Activated CD4-positive, alpha-beta T cell treated with anti-CD3 and anti-CD28 coated beads, Interleukin-2, amount 10 ng/mL, durations not matched to agents 7 days and 5 days (primary cell): ENCODE measurements around the gene HS6ST3. TPM values are rescaled to one million over a fixed set of nuclear protein-coding genes. Genes with fewer than 3 reads are reported as not detected.

Experiments
- CTCF ChIA-PET: fragments of 350-600 bp; sonication (Branson Sonifier 250); formaldehyde crosslinking; loops from one replicate; lab custom pipeline; 2021; ENCODE audit warnings: antibody characterized with exemption; lab: Charles Lee
- POLR2A ChIA-PET: fragments of 350-600 bp; sonication (Branson Sonifier 250); formaldehyde crosslinking; loops from one replicate; lab custom pipeline; 2021; ENCODE audit warnings: antibody characterized with exemption; lab: Charles Lee
- DNase-seq: peaks from one replicate; pipeline ENCODE4 v3.0.0-alpha.2; 2020
- H3K27ac Mint-ChIP-seq: one replicate; pipeline ENCODE4 v1.8.0; 2021; ENCODE audit warnings: mild to moderate bottlenecking, moderate library complexity, mixed read lengths
- H3K27me3 Mint-ChIP-seq: one replicate; pipeline ENCODE4 v1.8.0; 2021; ENCODE audit warnings: mixed read lengths
- H3K36me3 Mint-ChIP-seq: one replicate; pipeline ENCODE4 v1.8.0; 2021; ENCODE audit warnings: low read depth, mixed read lengths
- H3K4me1 Mint-ChIP-seq: one replicate; pipeline ENCODE4 v1.8.0; 2021; ENCODE audit warnings: mixed read lengths
- H3K4me3 Mint-ChIP-seq: one replicate; pipeline ENCODE4 v1.8.0; 2021; ENCODE audit warnings: mild to moderate bottlenecking, moderate library complexity, mixed read lengths
- H3K9me3 Mint-ChIP-seq: one replicate; pipeline ENCODE4 v1.8.0; 2021; ENCODE audit warnings: mixed read lengths
- total RNA-seq, 2 experiments: library from RNA; stranded (reverse); gene quantifications; one replicate each; pipeline ENCODE4 v1.2.3, GENCODE V29; 2021

The HS6ST3 gene
- total RNA-seq, 2 experiments from 2014 or later, result not detected

DNA sequence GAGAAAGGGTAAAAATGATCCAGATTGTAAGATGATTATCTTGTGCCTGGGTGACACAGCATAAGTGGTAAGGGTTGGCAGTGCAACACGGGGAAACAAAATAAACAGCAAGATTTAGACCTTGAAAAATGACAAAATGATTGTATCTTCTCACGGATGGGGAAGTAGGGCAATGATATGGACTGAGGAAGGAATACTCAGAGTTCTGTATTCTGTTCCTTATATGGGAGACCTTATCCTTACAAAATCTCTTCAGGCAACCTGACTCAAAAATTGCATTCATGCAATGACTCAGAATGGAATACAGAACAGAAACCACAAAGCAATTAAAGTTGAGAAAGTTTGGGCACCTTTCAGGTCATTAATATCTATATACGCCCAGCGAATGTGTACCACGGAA lies 149.0 kb downstream of the HS6ST3 start:
- POLR2A ChIA-PET, result no interaction called here
- H3K27ac Mint-ChIP-seq, result no peak overlapping the region
- no peaks in the 10 kb centered on the region for H3K9me3 Mint-ChIP-seq
- no peak overlapping the region for H3K4me3 Mint-ChIP-seq
- no peaks in the 10 kb centered on the region for H3K4me1 Mint-ChIP-seq
- H3K36me3 Mint-ChIP-seq, result no peaks in the 10 kb centered on the region
- no peaks in the 10 kb centered on the region for H3K27me3 Mint-ChIP-seq
- CTCF ChIA-PET, result no interaction called here
- no peak for DNase-seq

DNA sequence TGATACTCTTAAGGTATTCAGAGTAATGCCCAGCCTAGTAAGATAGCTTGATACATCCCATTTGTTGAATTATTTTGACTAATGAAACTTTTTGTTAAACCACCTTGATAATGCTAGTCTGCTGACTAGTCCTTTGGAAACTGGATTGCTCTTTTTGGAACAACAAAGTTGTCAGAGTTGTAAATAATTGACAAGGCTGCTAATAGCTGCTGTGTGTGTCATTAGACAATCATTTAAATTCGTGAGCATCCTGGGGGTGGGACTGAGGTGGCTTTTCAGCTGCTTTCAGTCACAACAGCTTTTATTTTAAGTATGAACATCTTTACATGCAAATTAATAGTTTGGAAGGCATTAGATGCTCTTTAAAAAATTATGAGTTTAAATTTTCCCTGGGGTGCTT lies 153.5 kb downstream of the HS6ST3 start:
- Mint-ChIP-seq H3K4me1 (no peaks in the 10 kb centered on the region), H3K4me3 (no peak overlapping the region), H3K27me3 (no peaks in the 10 kb centered on the region), H3K9me3 (no peaks in the 10 kb centered on the region), H3K36me3 (no peaks in the 10 kb centered on the region), H3K27ac (no peak overlapping the region)
- ChIA-PET POLR2A (no interaction called here), CTCF (no interaction called here)
- DNase-seq, result no peak

DNA sequence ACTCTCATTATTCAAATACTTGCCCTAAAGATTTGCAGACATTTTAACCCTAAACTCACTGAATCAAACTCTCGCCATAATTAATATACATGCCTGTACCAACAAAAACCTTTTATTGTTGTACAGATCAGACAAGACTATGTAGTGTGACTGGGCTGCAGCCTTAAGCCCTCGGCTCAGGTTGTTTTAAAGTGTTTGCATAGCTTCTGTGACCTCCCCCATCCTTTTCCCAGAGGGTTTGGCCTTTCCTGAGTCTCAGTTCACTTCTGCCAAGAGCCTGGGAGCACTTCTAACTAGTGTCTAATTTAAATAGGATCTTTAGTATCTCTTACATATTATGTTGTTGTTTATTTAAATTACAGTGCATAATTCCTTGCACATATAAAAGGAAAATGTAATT lies 158.2 kb downstream of the HS6ST3 start:
- DNase-seq, result no peak
- no peak overlapping the region for H3K4me3 Mint-ChIP-seq
- POLR2A ChIA-PET, result no interaction called here
- CTCF ChIA-PET, result no interaction called here
- no peaks in the 10 kb centered on the region for H3K36me3 Mint-ChIP-seq
- H3K4me1 Mint-ChIP-seq, result no peaks in the 10 kb centered on the region
- no peak overlapping the region for H3K27ac Mint-ChIP-seq
- H3K27me3 Mint-ChIP-seq, result no peaks in the 10 kb centered on the region
- peaks cover 2% of the 10 kb centered on the region for H3K9me3 Mint-ChIP-seq

DNA sequence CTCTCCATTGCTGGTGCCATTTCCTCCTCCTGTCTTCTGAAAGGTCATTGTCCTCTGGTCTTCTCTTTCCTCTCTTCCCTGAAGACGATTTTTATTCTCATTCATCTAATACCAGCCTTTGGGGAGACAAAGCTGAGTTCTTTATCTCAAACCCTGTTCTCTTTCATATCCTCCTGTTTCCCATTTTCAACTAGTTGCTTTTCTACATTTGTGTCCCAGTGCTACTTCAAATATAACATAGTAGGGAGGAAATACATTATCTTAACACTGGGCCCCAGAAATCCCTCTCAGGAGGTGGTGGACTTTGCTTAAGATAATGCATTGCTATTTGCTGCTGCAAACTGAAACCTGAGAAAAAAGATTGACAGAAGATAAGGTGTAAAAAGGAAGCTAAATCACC lies 159.1 kb downstream of the HS6ST3 start:
- Mint-ChIP-seq H3K9me3 (peaks cover 2% of the 10 kb centered on the region), H3K27ac (no peak overlapping the region), H3K4me1 (no peaks in the 10 kb centered on the region), H3K27me3 (no peaks in the 10 kb centered on the region), H3K36me3 (no peaks in the 10 kb centered on the region), H3K4me3 (no peak overlapping the region)
- ChIA-PET POLR2A (no interaction called here), CTCF (no interaction called here)
- DNase-seq, result no peak

DNA sequence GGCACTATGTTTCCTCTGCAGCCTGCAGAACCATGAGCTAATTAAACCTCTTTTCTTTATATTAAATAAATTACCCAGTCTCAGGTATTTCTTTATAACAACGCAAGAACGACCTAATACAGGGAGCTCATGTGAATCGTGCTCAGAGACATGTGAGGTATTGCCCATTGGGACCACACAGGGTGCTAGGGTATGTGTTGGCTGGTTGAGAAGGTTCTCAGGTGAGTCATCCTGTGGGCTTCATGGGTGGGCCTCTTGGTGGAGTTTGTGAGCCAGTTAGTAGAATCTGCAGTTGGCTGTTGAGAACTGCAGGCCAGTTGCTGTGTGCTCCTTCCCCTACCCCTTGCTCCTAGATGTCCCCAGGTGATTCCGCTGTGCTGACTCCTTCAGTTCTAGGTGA lies 163.0 kb downstream of the HS6ST3 start:
- Mint-ChIP-seq H3K4me3 (no peak overlapping the region), H3K4me1 (no peaks in the 10 kb centered on the region), H3K27ac (no peak overlapping the region), H3K9me3 (peaks cover 2% of the 10 kb centered on the region), H3K27me3 (no peaks in the 10 kb centered on the region), H3K36me3 (no peaks in the 10 kb centered on the region)
- no peak for DNase-seq
- ChIA-PET POLR2A (no interaction called here), CTCF (no interaction called here)

DNA sequence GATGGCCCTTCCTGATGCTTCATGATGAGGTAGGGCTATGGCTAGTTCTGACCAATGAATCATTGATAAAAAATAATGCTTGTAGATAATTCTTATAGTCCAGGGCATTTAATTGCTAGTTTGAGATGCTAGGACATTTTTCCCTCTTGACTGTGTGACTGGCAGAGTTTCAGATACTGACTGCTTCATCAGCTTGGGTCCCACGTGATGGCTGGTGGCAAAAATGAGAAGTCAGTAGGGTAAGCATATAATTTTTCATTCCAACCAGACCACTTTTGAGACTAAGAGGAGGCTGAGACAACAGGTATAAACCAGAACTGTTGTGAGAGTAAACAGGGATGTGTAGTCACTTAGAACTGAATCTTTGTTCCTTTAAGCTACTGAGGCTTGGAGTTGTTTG lies 183.3 kb downstream of the HS6ST3 start:
- H3K4me3 Mint-ChIP-seq, result no peak overlapping the region
- POLR2A ChIA-PET, result no interaction called here
- H3K27me3 Mint-ChIP-seq, result no peaks in the 10 kb centered on the region
- H3K9me3 Mint-ChIP-seq, result no peaks in the 10 kb centered on the region
- H3K36me3 Mint-ChIP-seq, result no peaks in the 10 kb centered on the region
- no peak overlapping the region for H3K27ac Mint-ChIP-seq
- CTCF ChIA-PET, result interaction anchor here (0.9 kb wide), 1 partner anchor 253 kb away, joined by 3 read pairs; no protein-coding TSS in a partner anchor
- no peaks in the 10 kb centered on the region for H3K4me1 Mint-ChIP-seq
- DNase-seq, result no peak

DNA sequence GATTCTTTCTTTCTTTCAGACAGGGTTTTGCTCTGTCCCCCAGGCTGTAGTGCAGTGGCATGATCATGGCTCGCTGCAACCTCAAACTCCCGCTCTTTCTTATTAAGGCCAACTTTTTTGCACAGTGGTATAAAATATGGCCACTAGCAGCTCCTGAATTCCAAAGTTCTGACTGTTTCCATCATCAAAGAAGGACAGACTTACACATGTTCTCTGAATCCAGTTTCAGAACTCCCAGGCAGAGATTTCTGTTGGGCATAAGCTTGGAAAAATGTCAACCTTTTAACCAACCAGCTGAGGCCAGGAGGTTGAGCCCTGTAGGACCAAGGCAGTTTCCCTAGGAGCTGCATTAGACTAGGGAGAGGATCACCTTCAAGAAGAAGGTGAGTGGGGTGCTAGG lies 184.1 kb downstream of the HS6ST3 start:
- ChIA-PET CTCF (interaction anchor here (0.9 kb wide), 1 partner anchor 254 kb away, joined by 3 read pairs; no protein-coding TSS in a partner anchor), POLR2A (no interaction called here)
- Mint-ChIP-seq H3K36me3 (no peaks in the 10 kb centered on the region), H3K4me3 (no peak overlapping the region), H3K27ac (peak overlapping the region; percentile 25), H3K27me3 (no peaks in the 10 kb centered on the region), H3K4me1 (no peaks in the 10 kb centered on the region), H3K9me3 (no peaks in the 10 kb centered on the region)
- no peak for DNase-seq

DNA sequence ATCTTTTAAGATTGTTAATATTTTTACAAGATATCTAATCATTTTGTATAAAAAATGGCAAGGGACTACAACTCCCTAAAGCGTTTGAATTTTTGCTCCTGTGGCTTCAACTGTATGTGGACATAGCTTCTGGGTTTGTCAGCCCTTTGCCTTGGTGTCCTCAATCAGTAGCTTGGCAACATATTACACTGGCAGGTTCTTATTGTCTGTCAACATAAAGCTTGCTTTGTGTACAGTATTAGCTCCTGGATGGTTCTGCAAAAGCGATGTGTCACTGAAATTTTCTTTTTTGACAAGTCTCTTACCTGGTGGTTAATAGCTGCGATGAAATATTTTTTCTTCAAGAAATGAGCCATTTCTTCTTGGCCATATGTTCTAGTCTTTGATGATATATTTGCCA lies 190.0 kb downstream of the HS6ST3 start:
- no peaks in the 10 kb centered on the region for H3K27me3 Mint-ChIP-seq
- no peaks in the 10 kb centered on the region for H3K36me3 Mint-ChIP-seq
- H3K27ac Mint-ChIP-seq, result no peak overlapping the region
- ChIA-PET CTCF (interaction anchor here (0.7 kb wide), 1 partner anchor 9 kb away, joined by 3 read pairs; no protein-coding TSS in a partner anchor), POLR2A (no interaction called here)
- no peak for DNase-seq
- no peaks in the 10 kb centered on the region for H3K4me1 Mint-ChIP-seq
- no peaks in the 10 kb centered on the region for H3K9me3 Mint-ChIP-seq
- no peak overlapping the region for H3K4me3 Mint-ChIP-seq

DNA sequence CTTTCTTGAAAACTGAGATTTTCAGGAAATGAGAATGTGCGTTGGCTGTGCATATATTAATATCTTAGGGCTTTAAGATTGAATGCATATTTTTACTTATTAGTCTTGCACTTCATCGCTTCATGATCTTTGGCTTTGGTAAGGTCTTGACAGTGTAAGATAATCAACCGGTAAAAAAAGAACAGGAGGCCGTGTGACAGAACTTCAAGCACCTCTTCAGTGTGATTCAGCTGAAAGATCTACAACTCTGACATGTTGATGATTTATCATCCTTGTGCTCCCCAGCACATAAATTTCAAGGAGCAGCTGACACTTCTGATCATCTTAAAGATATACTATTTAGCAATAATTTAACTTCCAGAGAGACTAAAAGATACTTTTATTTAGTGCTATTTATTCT lies 195.1 kb downstream of the HS6ST3 start:
- H3K36me3 Mint-ChIP-seq, result no peaks in the 10 kb centered on the region
- DNase-seq, result no peak
- no peaks in the 10 kb centered on the region for H3K4me1 Mint-ChIP-seq
- H3K4me3 Mint-ChIP-seq, result no peak overlapping the region
- ChIA-PET CTCF (no interaction called here), POLR2A (no interaction called here)
- H3K27me3 Mint-ChIP-seq, result no peaks in the 10 kb centered on the region
- H3K9me3 Mint-ChIP-seq, result no peaks in the 10 kb centered on the region
- H3K27ac Mint-ChIP-seq, result no peak overlapping the region

DNA sequence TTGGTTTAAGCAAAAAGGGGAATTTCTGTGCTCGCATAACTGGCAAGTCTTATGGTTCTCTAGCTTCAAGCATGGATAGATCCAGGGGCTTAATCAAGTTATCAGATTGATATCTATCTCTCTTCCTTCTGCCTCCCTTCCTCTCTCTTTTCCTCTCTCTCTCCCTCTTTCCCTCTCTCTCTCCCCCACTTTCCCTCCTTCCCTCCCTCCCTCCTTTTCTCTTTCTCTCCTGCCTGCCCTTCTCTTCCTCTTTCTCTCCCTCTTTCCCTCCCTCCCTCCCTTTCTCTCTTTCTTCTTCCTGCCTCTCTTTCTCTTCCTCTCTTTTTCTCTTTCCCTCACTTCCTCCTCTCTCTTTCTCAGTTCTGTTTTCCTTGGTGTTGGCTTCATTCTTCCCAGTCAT lies 195.8 kb downstream of the HS6ST3 start:
- H3K27me3 Mint-ChIP-seq, result no peaks in the 10 kb centered on the region
- H3K27ac Mint-ChIP-seq, result no peak overlapping the region
- no peaks in the 10 kb centered on the region for H3K36me3 Mint-ChIP-seq
- no peak overlapping the region for H3K4me3 Mint-ChIP-seq
- ChIA-PET CTCF (no interaction called here), POLR2A (no interaction called here)
- no peak for DNase-seq
- H3K9me3 Mint-ChIP-seq, result no peaks in the 10 kb centered on the region
- H3K4me1 Mint-ChIP-seq, result no peaks in the 10 kb centered on the region

DNA sequence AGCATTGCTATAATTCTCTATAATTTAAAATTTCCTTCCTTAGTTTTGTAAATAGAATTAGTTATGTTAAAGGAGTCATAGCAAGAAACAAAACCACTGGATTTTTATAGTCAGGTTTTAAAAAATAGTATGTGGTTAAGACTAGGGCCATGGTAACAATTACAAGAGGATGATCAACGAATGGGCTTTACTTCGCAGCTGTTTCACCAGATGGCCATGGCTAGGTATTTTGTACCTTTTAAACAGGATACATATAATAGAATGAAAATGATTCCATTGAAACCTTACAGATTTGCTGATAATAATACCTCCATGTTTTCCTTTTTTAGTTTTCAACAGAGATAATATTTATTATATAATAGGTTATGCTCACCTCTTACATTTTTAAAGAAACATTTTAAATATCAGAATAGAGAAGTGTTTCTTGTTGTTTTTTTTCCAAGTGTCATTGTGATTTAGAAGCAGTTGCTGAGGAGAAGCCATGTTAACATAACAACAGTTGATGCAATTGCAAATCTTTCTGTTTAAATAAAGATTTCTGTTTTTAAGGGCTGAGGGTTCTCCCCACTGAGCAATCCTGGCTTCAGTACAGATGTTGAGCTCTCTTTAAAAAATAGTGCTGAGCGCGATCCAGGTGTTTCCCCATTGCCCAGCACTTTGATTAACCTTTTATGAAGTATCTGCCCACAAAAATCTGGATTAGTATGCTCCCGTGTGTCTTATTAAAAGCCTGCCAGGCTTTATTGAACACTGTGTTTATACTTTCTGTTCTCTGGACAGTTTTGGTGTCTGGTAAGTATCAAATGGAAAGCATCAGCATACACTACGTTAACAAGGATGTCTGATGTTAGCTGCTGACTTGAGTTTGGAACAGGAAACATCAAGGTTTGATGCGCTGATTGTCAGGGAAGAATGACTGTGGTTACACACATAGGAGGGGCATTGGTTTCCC lies 205.3 kb downstream of the HS6ST3 start:
- peaks cover 4% of the 10 kb centered on the region for H3K9me3 Mint-ChIP-seq

DNA sequence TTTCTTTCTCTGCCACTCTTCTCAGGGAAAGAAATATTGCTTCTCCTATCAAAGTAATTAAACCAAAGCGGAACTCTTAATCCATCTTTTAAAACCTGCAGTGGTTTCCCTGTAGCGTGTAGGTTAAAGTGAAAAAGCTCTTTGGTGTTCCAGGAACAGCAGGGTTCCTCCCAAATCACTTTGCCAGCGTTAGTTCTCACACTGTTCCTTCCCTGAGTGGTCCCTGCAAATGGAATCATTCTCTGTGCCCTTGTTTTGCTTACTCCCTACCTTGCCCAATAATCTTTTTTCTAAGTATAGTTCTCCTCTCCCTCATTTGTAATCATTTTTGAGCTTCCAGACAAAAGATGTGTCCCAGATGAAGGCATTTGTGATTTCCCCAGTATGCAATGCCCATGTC lies 207.5 kb downstream of the HS6ST3 start:
- Mint-ChIP-seq H3K9me3 (peaks cover 4% of the 10 kb centered on the region), H3K27ac (no peak overlapping the region), H3K27me3 (no peaks in the 10 kb centered on the region), H3K4me1 (no peaks in the 10 kb centered on the region), H3K36me3 (no peaks in the 10 kb centered on the region), H3K4me3 (no peak overlapping the region)
- POLR2A ChIA-PET, result no interaction called here
- DNase-seq, result no peak
- CTCF ChIA-PET, result no interaction called here

More for the DNA sequence above, 205.3 kb downstream of the HS6ST3 start:
- no peak overlapping the region for H3K4me3 Mint-ChIP-seq
- H3K27ac Mint-ChIP-seq, result no peak overlapping the region
- no peak for DNase-seq
- no peaks in the 10 kb centered on the region for H3K36me3 Mint-ChIP-seq
- H3K27me3 Mint-ChIP-seq, result no peaks in the 10 kb centered on the region
- POLR2A ChIA-PET, result no interaction called here
- CTCF ChIA-PET, result no interaction called here
- H3K4me1 Mint-ChIP-seq, result no peaks in the 10 kb centered on the region

DNA sequence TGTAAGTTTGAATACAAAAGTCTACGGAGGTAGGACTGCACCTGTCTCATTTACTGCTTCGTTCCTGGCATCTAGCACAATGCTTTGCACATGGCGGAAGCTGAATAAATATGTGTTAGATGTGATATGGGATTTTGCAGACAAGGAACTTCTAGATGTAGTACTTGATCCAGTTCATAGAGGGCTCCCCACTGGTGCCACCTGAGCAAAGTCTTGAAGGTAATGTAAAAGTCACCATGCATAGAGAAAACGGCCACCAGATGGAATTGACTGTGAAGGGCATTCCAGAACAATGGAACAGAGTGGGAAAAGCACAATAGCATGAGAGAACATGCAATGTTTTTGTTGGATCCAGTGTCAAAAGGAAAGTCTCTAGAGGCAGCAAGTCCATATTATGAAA lies 209.3 kb downstream of the HS6ST3 start:
- Mint-ChIP-seq H3K4me3 (no peak overlapping the region), H3K4me1 (no peaks in the 10 kb centered on the region), H3K27ac (no peak overlapping the region), H3K27me3 (no peaks in the 10 kb centered on the region), H3K9me3 (peaks cover 6% of the 10 kb centered on the region), H3K36me3 (no peaks in the 10 kb centered on the region)
- CTCF ChIA-PET, result no interaction called here
- no peak for DNase-seq
- POLR2A ChIA-PET, result no interaction called here

DNA sequence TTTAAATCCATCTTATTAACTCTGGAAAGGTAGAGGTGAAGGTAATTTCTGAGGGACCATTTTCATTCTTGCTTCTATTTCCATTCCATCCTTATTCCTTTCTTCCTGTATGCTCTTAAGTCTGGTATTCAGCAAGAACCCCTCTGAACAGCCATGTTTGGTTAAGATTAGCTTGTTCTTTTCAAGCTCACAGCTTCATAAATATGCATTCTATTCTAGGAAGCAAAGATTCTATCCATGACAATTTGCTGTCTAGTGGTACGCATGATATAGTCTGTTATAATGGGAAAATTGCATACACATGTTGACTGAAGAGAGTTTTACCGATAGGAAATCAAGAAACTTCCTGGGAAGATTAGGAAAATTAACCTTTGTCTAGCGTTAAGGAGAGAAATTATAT lies 218.7 kb downstream of the HS6ST3 start:
- no peak for DNase-seq
- ChIA-PET POLR2A (no interaction called here), CTCF (no interaction called here)
- Mint-ChIP-seq H3K4me3 (no peak overlapping the region), H3K27ac (no peak overlapping the region), H3K27me3 (no peaks in the 10 kb centered on the region), H3K4me1 (no peaks in the 10 kb centered on the region), H3K36me3 (no peaks in the 10 kb centered on the region), H3K9me3 (no peaks in the 10 kb centered on the region)
